ENCODE results near the gene DRAM2.

GRCh38 chr1:111163363-111163762, 23.5 kb upstream of the DRAM2 start:
- no peak for TF ChIP-seq ZNF830 (CRISPR knock-in tag; IDR thresholded peaks at IDR 0.05)
- TF ChIP-seq HCFC1 (IDR thresholded peaks at IDR 0.05; ENCODE audit: low read depth, low read length): no peak
- no peak for TF ChIP-seq SP2 (IDR thresholded peaks at IDR 0.05; ENCODE audit: extremely low read depth, low read depth, low read length, poor library complexity, severe bottlenecking)
- TF ChIP-seq RFX5 (IDR thresholded peaks at IDR 0.05; ENCODE audit: low read depth, low read length): no peak
- no peak for TF ChIP-seq IRF1 (CRISPR knock-in tag; IDR thresholded peaks at IDR 0.05; ENCODE audit: borderline replicate concordance)
- TF ChIP-seq HMG20A (CRISPR knock-in tag; conservative IDR thresholded peaks at IDR 0.05): no peak
- no peak for TF ChIP-seq ZBED1 (IDR thresholded peaks at IDR 0.05)
- TF ChIP-seq SMARCA5 (IDR thresholded peaks at IDR 0.05): no peak
- no peak for TF ChIP-seq EP300 (IDR thresholded peaks at IDR 0.05; ENCODE audit: low read length)
- TF ChIP-seq YY1 (IDR thresholded peaks at IDR 0.05; ENCODE audit: borderline replicate concordance in 1 of 3, control insufficient read depth in 1 of 3, extremely low read depth in 1 of 3, insufficient read depth in 3 of 3, insufficient read length in 1 of 3, insufficient replicate concordance in 2 of 3, low read depth in 1 of 3, low read length in 2 of 3): no peak
- no peak for TF ChIP-seq PCBP1 (IDR thresholded peaks at IDR 0.05; ENCODE audit: low read depth, low read length, poor library complexity, severe bottlenecking)

Data from K562 (cell line).